H54 (cell line): ENCODE results near the gene DAPK1.
A peak's percentile ranks its signal among the peaks of the same experiment; 100 is the strongest.

Experiments
- DNase-seq: peaks from one replicate; pipeline ENCODE4 v3.0.0; 2011; ENCODE audit warnings: low spot score, mixed read lengths; ENCODE audit not compliant: insufficient read length
- FAIRE-seq: peaks from 3 replicates; lab custom pipeline; 2011; peaks lifted over from hg19 to GRCh38; lab: Jason Lieb, UNC
- POLR2A ChIP-seq: IDR thresholded peaks from 2 replicates; pipeline ENCODE4 v1.6.1; 2011; ENCODE audit warnings: low read depth, mild to moderate bottlenecking, low read length

The DAPK1 gene

GRCh38 chr9:87585123-87585855, 87.6 kb downstream of the DAPK1 start:
- FAIRE-seq (no peak), DNase-seq (no peak)
- TF ChIP-seq POLR2A, result no peak

DNA sequence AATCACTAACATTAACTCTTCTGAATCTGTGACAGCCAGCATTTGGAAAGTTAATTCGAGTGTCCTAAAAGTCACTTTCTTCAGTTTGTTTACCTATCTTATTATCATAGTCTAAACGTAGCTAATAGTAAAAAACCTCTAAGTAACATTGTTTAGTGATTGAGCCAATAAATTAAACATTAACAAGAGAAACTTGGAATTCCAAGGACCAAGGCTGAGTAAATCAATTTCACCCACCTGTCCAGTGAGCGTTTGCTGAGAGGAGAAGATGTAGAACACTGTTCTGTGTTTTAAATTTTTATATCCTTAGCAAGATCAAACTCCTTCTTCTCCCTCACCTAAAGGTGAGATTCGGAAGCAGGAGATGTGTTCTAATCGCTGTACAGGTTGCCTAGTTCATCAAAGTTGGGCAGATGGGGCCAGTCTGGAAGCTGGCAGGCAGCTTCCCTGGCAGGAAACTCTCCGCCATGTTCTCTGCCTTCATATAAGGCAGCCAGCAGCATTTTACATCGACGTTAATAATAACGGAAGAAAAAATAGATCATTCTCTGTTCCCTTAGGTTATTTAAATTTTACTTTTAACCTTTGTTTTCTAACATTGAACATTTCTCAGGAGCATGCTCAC, 89.2 kb downstream of the DAPK1 start:
- TF ChIP-seq POLR2A, result no peak
- no peak for DNase-seq
- no peak for FAIRE-seq

GRCh38 chr9:87587356-87587745, 89.7 kb downstream of the DAPK1 start:
- no peak for FAIRE-seq
- DNase-seq, result no peak
- no peak for TF ChIP-seq POLR2A

GRCh38 chr9:87587864-87588263, 90.2 kb downstream of the DAPK1 start:
- TF ChIP-seq POLR2A, result no peak
- DNase-seq, result no peak
- FAIRE-seq, result no peak

DNA sequence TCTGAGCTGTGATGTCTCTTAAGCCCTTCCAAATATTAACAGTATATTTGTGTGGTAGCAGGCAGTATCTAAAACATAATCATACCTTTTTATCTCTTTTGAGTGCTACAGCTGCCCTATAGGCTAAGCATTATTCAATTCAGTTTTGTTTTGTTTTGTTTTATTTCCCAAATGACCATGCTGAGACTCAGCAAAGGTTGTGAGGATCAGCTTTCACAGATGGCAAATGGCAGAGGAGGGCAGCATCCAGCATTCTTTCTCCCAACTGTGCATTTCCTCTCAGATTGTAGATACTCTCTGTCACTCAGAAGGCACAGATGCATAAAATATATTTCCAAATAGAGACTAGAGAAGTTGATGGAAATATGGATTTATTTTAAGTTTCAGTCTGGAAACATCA, 90.7 kb downstream of the DAPK1 start:
- DNase-seq, result no peak
- no peak for FAIRE-seq

GRCh38 chr9:87590996-87591395, 93.3 kb downstream of the DAPK1 start:
- FAIRE-seq, result no peak
- no peak for DNase-seq
- no peak for TF ChIP-seq POLR2A

More for the DNA sequence above, 90.7 kb downstream of the DAPK1 start:
- TF ChIP-seq POLR2A, result no peak

DNA sequence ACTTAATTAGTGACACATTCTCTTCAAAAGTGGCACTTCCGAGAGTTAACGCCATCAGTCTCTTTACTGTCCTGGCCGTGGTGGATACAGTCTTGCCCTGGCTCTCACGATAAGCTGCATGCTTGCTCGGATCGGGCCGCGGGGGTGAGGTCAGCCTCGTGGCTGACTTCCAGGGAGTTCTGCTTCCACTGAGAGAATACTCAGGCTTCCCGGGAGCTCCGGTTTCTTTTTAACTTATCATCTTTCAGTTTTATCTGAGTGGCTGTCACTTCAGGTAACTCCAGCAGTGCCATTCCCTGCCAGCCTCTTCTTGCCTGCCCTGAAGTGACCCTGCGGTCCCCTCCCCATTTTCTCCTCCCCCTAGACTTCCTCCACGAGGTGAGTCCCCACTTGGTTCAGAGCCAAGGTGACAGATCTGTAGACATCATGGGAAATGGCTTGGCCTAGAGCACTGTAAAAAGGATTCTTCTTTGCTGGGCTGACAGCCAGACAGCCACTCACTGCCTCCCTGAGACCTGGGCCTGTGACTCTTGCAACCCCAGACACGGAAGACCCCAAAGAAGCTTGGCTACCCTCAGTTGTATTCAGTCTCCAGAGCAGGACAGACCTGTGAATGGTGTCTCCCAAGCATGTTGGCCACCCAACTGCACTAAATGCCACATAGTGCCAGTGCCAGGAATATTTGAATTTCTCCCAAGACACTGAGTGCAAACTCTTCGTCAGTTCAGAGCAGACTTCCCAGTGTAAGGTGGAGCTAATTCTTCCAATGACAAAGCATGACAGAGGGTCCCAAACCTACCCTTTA, 95.1 kb downstream of the DAPK1 start:
- TF ChIP-seq POLR2A, result no peak
- DNase-seq (no peak), FAIRE-seq (no peak)

DNA sequence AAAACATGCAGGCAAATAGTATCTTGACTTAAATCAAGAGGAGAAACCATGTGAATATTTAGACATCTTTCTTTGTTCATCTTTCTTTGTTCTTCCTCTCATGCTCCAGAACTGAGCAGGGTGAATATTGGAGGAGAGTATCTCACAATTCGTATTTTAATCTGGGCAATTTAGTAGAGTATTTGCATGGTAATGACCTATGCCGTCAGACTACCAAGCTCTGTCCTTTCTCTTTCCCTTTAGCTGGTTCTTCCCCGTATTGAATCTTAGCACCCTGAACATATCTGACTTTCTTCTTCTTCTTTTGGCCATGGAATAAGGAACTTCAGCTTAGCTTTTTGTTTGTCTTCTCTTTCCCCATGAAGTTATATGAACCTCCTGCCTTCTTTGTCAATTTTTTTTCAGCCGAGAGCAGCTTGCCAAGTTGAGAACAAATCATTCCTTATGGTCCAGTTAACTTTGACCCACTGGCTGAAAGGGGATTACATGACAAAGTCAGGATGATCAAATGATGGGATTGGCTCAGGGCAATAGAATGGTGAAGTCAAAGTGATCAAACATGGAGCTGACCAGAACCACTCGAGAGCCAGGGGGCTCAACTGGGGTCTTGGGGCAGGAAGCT, 95.8 kb downstream of the DAPK1 start:
- DNase-seq, result no peak
- no peak for TF ChIP-seq POLR2A
- no peak for FAIRE-seq

GRCh38 chr9:87594194-87594593, 96.5 kb downstream of the DAPK1 start:
- peak; percentile 22 for DNase-seq
- no peak for FAIRE-seq
- TF ChIP-seq POLR2A, result no peak

DNA sequence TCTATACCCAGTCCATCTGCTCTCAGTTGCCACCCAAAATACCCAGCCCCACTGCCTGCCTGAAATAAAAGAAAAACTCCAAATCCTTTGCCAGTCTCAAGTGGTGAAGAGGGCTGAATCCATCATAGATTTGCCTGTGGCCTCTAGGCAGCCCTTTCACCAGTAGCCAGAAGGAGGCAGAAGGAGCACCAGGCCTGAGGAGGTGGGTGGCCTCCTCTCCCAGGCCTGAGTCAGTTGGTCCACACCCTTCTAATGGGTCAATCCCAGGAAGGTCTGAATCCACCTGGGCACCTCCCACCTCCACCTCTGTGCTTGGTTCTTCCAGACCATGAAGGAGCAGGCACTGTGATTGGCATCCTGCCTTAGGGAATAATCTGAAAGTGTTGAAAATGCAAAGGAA, 97.0 kb downstream of the DAPK1 start:
- FAIRE-seq (no peak), DNase-seq (no peak)
- TF ChIP-seq POLR2A, result no peak

GRCh38 chr9:87595610-87596009, 97.9 kb downstream of the DAPK1 start:
- DNase-seq, result no peak
- FAIRE-seq, result no peak
- no peak for TF ChIP-seq POLR2A

DNA sequence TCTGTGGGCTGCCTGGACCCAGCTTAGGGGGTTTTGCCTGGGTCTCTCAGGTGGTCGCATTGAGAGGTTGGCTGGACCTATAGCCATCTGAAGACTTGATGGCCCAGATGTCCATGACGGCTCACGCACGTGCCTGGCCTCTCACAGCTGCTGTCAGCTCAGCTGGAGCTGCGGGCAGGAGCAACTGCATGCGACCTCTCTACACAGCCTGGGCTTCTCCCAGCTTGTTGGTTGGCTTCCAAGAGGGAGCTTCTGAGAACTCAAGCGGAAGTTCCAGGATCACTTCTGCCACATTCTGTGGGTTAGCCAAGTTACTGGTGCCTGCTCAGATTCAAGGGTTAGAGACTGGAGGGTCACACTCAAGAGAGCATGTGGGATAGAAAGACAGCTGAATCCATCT, 99.2 kb downstream of the DAPK1 start:
- FAIRE-seq (no peak), DNase-seq (no peak)
- no peak for TF ChIP-seq POLR2A

GRCh38 chr9:87597710-87598443, 100.2 kb downstream of the DAPK1 start:
- DNase-seq (no peak), FAIRE-seq (no peak)
- TF ChIP-seq POLR2A, result no peak
